ENCODE data around the gene PEX14. TPM values are rescaled to one million over a fixed set of nuclear protein-coding genes. Genes with fewer than 3 reads are reported as not detected.

The PEX14 gene
- total RNA-seq, 2 experiments from 2014 or later, result 13.3 to 14.8 TPM

DNA sequence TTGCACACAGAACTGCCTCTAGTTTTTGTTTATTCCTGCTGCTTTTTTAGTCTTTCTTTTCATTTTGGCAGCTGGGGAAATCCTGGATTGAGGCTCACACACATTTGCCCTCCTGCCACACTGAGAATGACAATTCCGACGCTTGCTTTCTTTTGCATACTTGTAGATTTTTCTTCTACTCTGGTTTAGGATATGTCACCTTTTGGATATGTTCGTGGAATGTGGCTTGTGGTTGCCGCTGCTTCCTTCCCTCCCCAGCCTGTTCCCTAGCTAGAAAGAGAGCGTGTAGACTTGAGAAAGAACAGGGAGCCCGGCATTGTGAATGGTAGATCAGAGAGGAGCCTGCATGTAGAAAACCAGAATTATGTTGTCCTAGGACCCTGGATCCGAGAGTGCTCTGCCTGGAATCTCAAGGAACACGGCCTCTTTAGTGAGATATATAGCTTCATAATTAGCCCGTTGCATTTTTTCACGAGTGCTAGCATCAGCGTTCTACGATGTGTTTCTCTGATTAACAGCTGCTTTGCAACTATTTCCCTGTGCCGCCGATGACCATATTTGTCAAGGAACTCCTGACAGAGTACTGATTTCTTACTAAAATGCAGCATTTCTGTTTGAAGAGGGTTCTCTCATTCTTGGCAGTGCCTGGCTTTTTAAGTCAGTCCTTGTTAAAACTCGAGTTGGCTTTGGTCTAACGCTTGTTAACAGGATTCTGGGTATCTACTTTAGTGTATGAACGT is 56.2 kb downstream of the PEX14 start:
- H3K36me3 Mint-ChIP-seq (ENCODE audit: low read depth), result peaks cover 8% of the 10 kb centered on the region
- no peak overlapping the region for H3K27ac ChIP-seq (ENCODE audit: low read depth in 1 of 2, low read length in 2 of 2)
- no peak for DNase-seq
- H3K4me3 ChIP-seq (ENCODE audit: low read length), result no peak overlapping the region
- no peaks in the 10 kb centered on the region for H3K4me1 ChIP-seq (ENCODE audit: insufficient read depth, low read length)
- H3K27me3 Mint-ChIP-seq, result no peaks in the 10 kb centered on the region
- no peaks in the 10 kb centered on the region for H3K27me3 ChIP-seq (ENCODE audit: control insufficient read depth in 1 of 2, insufficient read depth in 2 of 2, low read length in 2 of 2)
- ChIA-PET POLR2A (no interaction called here), CTCF (no interaction called here)
- ATAC-seq (ENCODE audit: poor library complexity), result no peak
- no peaks in the 10 kb centered on the region for H3K36me3 ChIP-seq (ENCODE audit: insufficient read depth, low read length)
- intact Hi-C loops (cut with DNase I, micrococcal nuclease), result no loop called here
- TF ChIP-seq, protein P1, sequence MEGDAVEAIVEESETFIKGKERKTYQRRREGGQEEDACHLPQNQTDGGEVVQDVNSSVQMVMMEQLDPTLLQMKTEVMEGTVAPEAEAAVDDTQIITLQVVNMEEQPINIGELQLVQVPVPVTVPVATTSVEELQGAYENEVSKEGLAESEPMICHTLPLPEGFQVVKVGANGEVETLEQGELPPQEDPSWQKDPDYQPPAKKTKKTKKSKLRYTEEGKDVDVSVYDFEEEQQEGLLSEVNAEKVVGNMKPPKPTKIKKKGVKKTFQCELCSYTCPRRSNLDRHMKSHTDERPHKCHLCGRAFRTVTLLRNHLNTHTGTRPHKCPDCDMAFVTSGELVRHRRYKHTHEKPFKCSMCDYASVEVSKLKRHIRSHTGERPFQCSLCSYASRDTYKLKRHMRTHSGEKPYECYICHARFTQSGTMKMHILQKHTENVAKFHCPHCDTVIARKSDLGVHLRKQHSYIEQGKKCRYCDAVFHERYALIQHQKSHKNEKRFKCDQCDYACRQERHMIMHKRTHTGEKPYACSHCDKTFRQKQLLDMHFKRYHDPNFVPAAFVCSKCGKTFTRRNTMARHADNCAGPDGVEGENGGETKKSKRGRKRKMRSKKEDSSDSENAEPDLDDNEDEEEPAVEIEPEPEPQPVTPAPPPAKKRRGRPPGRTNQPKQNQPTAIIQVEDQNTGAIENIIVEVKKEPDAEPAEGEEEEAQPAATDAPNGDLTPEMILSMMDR (IDR thresholded peaks at IDR 0.05), result no peak
- H3K9me3 Mint-ChIP-seq, result no peaks in the 10 kb centered on the region
- H3K4me1 Mint-ChIP-seq (ENCODE audit: low read depth), result peaks cover 29% of the 10 kb centered on the region
- no peak overlapping the region for H3K27ac Mint-ChIP-seq
- H3K9me3 ChIP-seq (ENCODE audit: control insufficient read depth in 1 of 2, insufficient read depth in 1 of 2, low read length in 2 of 2), result no peaks in the 10 kb centered on the region
- H3K4me3 Mint-ChIP-seq, result no peak overlapping the region

- Mint-ChIP-seq H3K36me3 (ENCODE audit: low read depth) (peaks cover 17% of the 10 kb centered on the region), H3K27ac (no peak overlapping the region), H3K4me3 (no peak overlapping the region), H3K9me3 (no peaks in the 10 kb centered on the region), H3K4me1 (ENCODE audit: low read depth) (peaks cover 29% of the 10 kb centered on the region), H3K27me3 (no peaks in the 10 kb centered on the region)
- no peak for ATAC-seq (ENCODE audit: poor library complexity)
- Histone ChIP-seq H3K4me1 (ENCODE audit: insufficient read depth, low read length) (no peaks in the 10 kb centered on the region), H3K4me3 (ENCODE audit: low read length) (no peak overlapping the region), H3K27ac (ENCODE audit: low read depth in 1 of 2, low read length in 2 of 2) (no peak overlapping the region), H3K27me3 (ENCODE audit: control insufficient read depth in 1 of 2, insufficient read depth in 2 of 2, low read length in 2 of 2) (no peaks in the 10 kb centered on the region), H3K36me3 (ENCODE audit: insufficient read depth, low read length) (peaks cover 13% of the 10 kb centered on the region), H3K9me3 (ENCODE audit: control insufficient read depth in 1 of 2, insufficient read depth in 1 of 2, low read length in 2 of 2) (no peaks in the 10 kb centered on the region)
- no peak for DNase-seq
- TF ChIP-seq, protein P1 (IDR thresholded peaks at IDR 0.05), result no peak
- ChIA-PET CTCF (no interaction called here), POLR2A (no interaction called here)
- intact Hi-C loops (cut with DNase I, micrococcal nuclease), result no loop called here
Measured at GRCh38 chr1:10532362-10532761, 57.6 kb downstream of the PEX14 start.

DNA sequence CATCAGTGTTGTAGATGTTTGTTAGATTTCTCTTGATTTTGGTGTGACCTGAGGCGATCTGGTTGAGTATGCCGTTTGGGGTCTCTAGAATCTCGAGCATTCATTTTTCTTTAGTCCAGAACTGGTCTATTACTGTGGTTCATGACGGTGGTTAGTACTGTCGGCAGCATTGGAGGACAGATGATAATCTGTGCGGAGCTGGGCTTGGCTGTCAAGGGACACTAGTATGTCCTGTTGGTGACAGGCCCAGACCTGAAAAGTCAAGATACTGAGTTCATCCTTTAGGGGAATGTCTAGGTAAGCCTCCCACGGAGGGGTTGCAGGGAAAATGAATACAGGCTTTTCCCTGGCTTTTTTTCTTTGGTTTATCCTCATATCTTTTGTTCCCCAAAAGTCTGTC is 59.8 kb downstream of the PEX14 start:
- peaks cover 21% of the 10 kb centered on the region for H3K4me1 Mint-ChIP-seq (ENCODE audit: low read depth)
- H3K4me3 Mint-ChIP-seq, result no peak overlapping the region
- Histone ChIP-seq H3K27ac (ENCODE audit: low read depth in 1 of 2, low read length in 2 of 2) (no peak overlapping the region), H3K4me1 (ENCODE audit: insufficient read depth, low read length) (no peaks in the 10 kb centered on the region), H3K36me3 (ENCODE audit: insufficient read depth, low read length) (peaks cover 29% of the 10 kb centered on the region), H3K4me3 (ENCODE audit: low read length) (no peak overlapping the region), H3K9me3 (ENCODE audit: control insufficient read depth in 1 of 2, insufficient read depth in 1 of 2, low read length in 2 of 2) (no peaks in the 10 kb centered on the region), H3K27me3 (ENCODE audit: control insufficient read depth in 1 of 2, insufficient read depth in 2 of 2, low read length in 2 of 2) (no peaks in the 10 kb centered on the region)
- H3K9me3 Mint-ChIP-seq, result no peaks in the 10 kb centered on the region
- no peak overlapping the region for H3K27ac Mint-ChIP-seq
- TF ChIP-seq, protein P1 (IDR thresholded peaks at IDR 0.05), result no peak
- ChIA-PET POLR2A (no interaction called here), CTCF (no interaction called here)
- no peak for ATAC-seq (ENCODE audit: poor library complexity)
- DNase-seq, result no peak
- intact Hi-C loops (cut with DNase I, micrococcal nuclease), result no loop called here
- H3K36me3 Mint-ChIP-seq (ENCODE audit: low read depth), result peaks cover 33% of the 10 kb centered on the region
- no peaks in the 10 kb centered on the region for H3K27me3 Mint-ChIP-seq
